Measurements from ENCODE around the gene ETNK1.

ETNK1 gene

DNA sequence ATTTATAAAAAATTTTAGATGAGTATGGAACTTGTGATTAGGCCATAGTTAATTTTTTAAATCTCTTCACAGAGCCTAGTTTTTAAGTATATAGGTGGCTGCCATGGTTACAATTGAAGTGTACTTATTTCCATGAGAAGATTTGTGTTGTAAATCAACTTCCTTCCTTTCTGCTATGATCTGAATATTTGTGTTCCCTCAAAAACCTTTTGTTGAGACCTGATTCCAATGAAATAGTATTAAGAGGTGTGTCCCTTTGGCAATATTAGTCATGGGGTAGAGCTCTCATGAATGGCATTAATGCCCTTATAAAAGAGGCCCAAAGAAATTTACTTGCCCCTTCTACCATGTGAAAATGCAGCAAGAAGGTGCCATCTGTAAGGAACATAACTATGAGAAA is 28.8 kb downstream of the ETNK1 start:
- no peak for DNase-seq (ENCODE audit: low spot score)
- Mint-ChIP-seq H3K4me1 (ENCODE audit: low read depth) (peaks cover 35% of the 10 kb centered on the region), H3K27me3 (ENCODE audit: low read depth) (no peaks in the 10 kb centered on the region), H3K9me3 (no peaks in the 10 kb centered on the region), H3K36me3 (ENCODE audit: low read depth) (peaks cover 43% of the 10 kb centered on the region), H3K4me3 (no peak overlapping the region), H3K27ac (no peak overlapping the region)

DNA sequence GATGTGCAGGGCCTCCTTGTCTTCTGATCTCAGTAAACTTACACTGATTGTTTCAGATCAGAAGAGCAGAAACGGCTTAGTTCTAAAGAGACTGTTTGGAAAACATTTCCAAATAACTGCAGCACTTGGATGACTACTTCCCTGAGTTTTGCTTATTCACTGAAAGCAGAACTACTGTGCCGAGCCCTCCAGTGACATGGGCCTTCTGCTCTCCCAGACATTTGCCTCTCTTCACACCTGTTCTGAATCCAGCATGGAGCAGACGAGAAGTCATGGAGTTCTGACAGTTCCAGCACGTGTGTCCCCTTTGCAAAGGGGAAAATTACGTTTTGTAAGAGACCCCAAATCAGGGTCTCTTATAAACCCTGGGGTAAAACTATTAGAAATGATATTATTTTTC is 31.4 kb downstream of the ETNK1 start:
- no peaks in the 10 kb centered on the region for H3K27me3 Mint-ChIP-seq (ENCODE audit: low read depth)

DNA sequence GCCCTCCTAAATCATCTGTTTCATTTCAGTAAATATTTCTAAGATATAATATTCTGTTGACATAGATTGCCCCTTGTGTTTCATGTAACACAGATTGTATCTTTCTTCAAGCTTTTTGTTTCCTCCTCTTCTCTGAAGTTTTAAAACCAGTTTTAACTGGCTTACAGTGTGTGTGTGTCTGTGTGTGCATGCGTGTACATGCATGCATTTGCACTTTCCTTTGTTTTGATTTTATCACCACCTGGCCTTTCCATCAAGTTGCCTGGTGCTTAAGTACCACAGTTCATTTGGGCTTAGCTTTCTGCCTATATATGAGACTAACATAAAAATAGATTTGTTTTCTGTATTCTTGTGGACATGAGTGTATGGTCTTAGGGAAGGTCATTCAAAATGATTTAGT is 31.9 kb downstream of the ETNK1 start:
- no peak for DNase-seq (ENCODE audit: low spot score)
- no peaks in the 10 kb centered on the region for H3K27me3 Mint-ChIP-seq (ENCODE audit: low read depth)
- H3K36me3 Mint-ChIP-seq (ENCODE audit: low read depth), result peaks cover 36% of the 10 kb centered on the region
- H3K27ac Mint-ChIP-seq, result no peak overlapping the region
- H3K9me3 Mint-ChIP-seq, result no peaks in the 10 kb centered on the region
- H3K4me3 Mint-ChIP-seq, result no peak overlapping the region
- H3K4me1 Mint-ChIP-seq (ENCODE audit: low read depth), result peaks cover 20% of the 10 kb centered on the region

More for the DNA sequence above, 31.4 kb downstream of the ETNK1 start:
- DNase-seq (ENCODE audit: low spot score), result no peak
- H3K4me3 Mint-ChIP-seq, result no peak overlapping the region
- H3K36me3 Mint-ChIP-seq (ENCODE audit: low read depth), result peaks cover 36% of the 10 kb centered on the region
- H3K27ac Mint-ChIP-seq, result no peak overlapping the region
- H3K9me3 Mint-ChIP-seq, result no peaks in the 10 kb centered on the region
- H3K4me1 Mint-ChIP-seq (ENCODE audit: low read depth), result peaks cover 20% of the 10 kb centered on the region

DNA sequence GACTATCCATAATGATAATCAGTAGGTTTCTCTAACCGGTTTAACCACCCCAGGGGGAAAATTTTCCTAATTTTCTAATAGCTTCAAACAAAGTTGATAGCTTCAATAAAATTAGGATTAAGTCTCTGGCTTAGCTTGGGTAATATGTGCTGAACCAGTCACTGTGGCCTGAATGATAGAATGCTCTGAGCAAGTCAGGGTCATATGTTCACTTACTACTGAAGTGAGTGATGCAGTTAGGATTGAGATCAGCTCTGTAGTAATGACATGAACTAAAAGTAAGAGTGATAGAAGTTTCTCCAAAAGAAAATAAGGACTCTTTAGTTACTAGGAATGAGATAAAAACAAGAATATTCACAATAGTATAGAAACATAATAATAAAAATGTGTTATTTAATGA is 32.6 kb downstream of the ETNK1 start:
- Mint-ChIP-seq H3K4me3 (no peak overlapping the region), H3K27me3 (ENCODE audit: low read depth) (no peaks in the 10 kb centered on the region), H3K27ac (no peak overlapping the region), H3K4me1 (ENCODE audit: low read depth) (peaks cover 20% of the 10 kb centered on the region), H3K36me3 (ENCODE audit: low read depth) (peaks cover 32% of the 10 kb centered on the region), H3K9me3 (no peaks in the 10 kb centered on the region)
- DNase-seq (ENCODE audit: low spot score), result no peak

DNA sequence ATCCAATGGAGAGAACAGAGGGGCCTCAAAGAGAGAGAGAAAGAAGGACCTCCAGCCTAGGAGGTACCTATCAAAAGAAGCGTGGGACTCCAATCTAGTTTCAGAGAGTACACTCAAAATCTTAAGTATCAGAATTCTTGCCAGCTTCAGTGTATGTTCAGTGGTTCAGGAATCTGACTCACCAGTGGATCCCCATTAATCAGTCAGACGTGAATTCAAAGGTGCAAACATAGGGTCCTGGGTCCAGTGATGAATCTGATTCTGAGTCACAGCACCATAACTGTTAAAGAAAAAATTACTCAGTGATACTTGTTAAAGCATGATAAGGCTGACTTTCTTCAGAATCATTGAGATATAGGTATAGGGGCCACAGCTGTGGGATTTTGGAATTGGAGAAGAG is 33.2 kb downstream of the ETNK1 start:
- H3K27me3 Mint-ChIP-seq (ENCODE audit: low read depth), result no peaks in the 10 kb centered on the region
- peaks cover 14% of the 10 kb centered on the region for H3K4me1 Mint-ChIP-seq (ENCODE audit: low read depth)
- peaks cover 27% of the 10 kb centered on the region for H3K36me3 Mint-ChIP-seq (ENCODE audit: low read depth)
- peak; percentile 42 for DNase-seq (ENCODE audit: low spot score)
- peak overlapping the region; percentile 12 for H3K27ac Mint-ChIP-seq
- no peak overlapping the region for H3K4me3 Mint-ChIP-seq
- H3K9me3 Mint-ChIP-seq, result no peaks in the 10 kb centered on the region

DNA sequence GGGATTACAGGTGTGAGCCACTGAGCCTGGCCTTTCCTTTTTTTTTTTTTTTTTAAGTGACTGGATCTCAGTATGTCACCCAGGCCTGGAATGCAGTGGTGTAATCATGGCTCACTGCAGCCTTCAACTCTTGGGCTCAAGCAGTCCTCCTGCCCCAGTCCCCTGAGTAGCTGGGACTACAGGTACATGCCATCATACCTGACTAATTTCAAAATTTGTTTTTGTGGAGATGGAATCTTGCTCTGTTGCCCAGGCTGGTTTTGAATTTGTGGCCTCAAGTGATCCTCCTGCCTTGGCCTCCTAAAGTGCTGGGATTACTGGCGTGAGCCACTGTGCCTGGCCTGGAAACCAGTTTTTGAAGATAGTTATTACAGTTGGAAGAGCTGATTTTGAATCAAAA is 37.4 kb downstream of the ETNK1 start:
- H3K4me1 Mint-ChIP-seq (ENCODE audit: low read depth), result peaks cover 25% of the 10 kb centered on the region

DNA sequence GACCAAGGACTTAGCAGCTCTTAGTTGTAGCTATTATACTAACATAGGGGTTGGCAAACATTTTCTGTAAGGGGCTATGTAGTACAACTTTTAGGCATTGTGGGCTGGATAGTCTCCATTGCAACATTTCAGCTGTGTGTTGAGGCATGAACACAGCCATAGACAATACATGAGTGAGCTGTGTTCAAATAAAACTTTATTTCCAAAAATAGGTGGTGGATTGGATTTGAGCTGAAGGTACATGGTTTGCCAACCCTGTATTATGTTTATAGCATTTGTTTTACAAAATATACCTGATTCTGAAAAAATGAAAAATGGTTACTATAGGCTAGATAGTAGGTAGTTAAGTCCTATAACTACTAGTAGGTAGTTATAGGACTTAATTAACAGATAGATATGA is 40.5 kb downstream of the ETNK1 start:
- no peak overlapping the region for H3K4me3 Mint-ChIP-seq
- peaks cover 35% of the 10 kb centered on the region for H3K36me3 Mint-ChIP-seq (ENCODE audit: low read depth)
- H3K27ac Mint-ChIP-seq, result peak overlapping the region; percentile 69
- H3K9me3 Mint-ChIP-seq, result no peaks in the 10 kb centered on the region
- no peak for DNase-seq (ENCODE audit: low spot score)
- no peaks in the 10 kb centered on the region for H3K27me3 Mint-ChIP-seq (ENCODE audit: low read depth)
- H3K4me1 Mint-ChIP-seq (ENCODE audit: low read depth), result peaks cover 21% of the 10 kb centered on the region

More for the DNA sequence above, 37.4 kb downstream of the ETNK1 start:
- peaks cover 42% of the 10 kb centered on the region for H3K36me3 Mint-ChIP-seq (ENCODE audit: low read depth)
- no peaks in the 10 kb centered on the region for H3K9me3 Mint-ChIP-seq
- H3K4me3 Mint-ChIP-seq, result no peak overlapping the region
- DNase-seq (ENCODE audit: low spot score), result no peak
- H3K27me3 Mint-ChIP-seq (ENCODE audit: low read depth), result no peaks in the 10 kb centered on the region
- H3K27ac Mint-ChIP-seq, result no peak overlapping the region

DNA sequence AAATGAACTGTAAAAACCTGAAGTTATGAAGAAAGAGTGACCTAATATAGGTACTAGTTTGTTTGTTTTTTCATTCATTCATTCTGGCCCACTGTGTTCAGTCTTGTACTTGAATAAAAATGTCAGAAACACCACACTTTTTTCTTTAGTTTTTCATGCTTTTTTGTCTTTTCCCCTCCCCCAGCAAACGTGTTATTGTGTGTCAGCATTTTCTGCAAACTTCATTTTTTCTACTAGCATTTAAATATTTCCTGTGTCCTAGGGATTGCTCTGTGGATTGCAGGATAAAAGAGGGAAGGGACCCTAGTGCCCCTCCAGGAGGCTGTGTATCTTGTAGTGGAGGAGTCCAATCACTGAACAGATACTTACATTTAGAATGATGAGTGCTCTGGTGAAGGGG is 42.2 kb downstream of the ETNK1 start:
- Mint-ChIP-seq H3K4me1 (ENCODE audit: low read depth) (peaks cover 21% of the 10 kb centered on the region), H3K27ac (peak overlapping the region; percentile 8), H3K36me3 (ENCODE audit: low read depth) (peaks cover 29% of the 10 kb centered on the region), H3K4me3 (no peak overlapping the region), H3K9me3 (no peaks in the 10 kb centered on the region), H3K27me3 (ENCODE audit: low read depth) (no peaks in the 10 kb centered on the region)
- DNase-seq (ENCODE audit: low spot score), result no peak

DNA sequence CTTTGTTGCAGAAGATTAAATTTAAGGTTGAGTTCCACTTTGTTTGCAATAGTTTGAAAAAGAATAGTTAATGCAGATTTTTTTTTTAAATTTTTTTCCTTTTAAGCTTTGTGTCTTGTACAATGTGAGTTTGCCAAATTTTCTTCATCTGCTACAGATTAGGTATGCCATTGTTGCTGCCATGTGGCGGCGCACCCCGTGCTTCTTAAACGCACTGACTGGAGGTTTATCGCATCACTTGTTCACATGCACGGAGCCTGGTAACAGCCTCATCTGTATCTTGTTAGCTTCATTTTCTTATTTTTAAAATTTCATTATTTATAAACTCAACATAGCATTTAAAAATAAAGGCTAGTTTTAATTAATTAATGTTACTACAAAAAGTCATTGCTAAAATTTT is 43.5 kb downstream of the ETNK1 start:
- Mint-ChIP-seq H3K36me3 (ENCODE audit: low read depth) (peaks cover 29% of the 10 kb centered on the region), H3K9me3 (no peaks in the 10 kb centered on the region), H3K4me1 (ENCODE audit: low read depth) (peaks cover 21% of the 10 kb centered on the region), H3K27ac (no peak overlapping the region), H3K4me3 (no peak overlapping the region), H3K27me3 (ENCODE audit: low read depth) (no peaks in the 10 kb centered on the region)
- DNase-seq (ENCODE audit: low spot score), result no peak

DNA sequence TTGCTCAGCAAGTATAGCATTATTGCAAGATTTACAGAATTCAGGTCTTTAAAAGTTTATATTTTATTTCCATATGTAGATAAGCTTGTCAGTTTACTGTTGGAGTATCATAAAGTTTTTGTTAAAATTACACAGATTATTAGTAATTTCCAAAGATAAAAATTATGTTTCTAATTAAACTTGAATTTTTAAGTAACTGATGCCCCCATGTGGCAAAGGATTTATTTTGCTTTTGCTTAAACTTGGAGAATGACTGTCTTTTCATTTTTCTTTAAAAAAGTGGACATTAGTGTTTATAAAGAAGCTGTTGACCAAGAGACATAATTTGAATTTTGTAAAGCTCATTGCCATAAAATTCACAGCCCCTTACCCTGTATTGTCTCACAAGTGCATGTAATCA is 45.8 kb downstream of the ETNK1 start:
- peaks cover 38% of the 10 kb centered on the region for H3K36me3 Mint-ChIP-seq (ENCODE audit: low read depth)
- H3K4me1 Mint-ChIP-seq (ENCODE audit: low read depth), result peaks cover 15% of the 10 kb centered on the region
- no peaks in the 10 kb centered on the region for H3K27me3 Mint-ChIP-seq (ENCODE audit: low read depth)
- H3K9me3 Mint-ChIP-seq, result no peaks in the 10 kb centered on the region
- no peak for DNase-seq (ENCODE audit: low spot score)
- H3K4me3 Mint-ChIP-seq, result no peak overlapping the region
- H3K27ac Mint-ChIP-seq, result no peak overlapping the region

DNA sequence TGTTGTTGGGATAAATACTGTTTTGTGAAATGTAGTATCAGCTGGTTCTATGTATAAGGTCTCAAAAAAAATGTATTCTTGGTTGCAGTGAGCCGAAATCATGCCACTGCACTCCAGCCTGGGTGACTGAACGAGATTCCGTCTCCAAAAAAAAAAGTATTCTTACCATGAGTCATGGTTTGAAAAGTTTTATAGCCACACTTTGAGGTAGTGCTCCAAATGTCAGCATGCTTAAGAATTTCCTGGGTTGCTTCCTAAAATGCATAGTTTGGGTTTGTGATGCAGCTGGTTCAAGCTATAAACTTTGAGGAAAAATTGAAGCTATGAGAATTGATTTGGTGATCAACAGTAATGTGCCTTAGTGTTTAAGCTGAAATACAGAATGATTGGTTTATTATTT is 48.0 kb downstream of the ETNK1 start:
- no peak for DNase-seq (ENCODE audit: low spot score)
- Mint-ChIP-seq H3K4me1 (ENCODE audit: low read depth) (peaks cover 4% of the 10 kb centered on the region), H3K27me3 (ENCODE audit: low read depth) (no peaks in the 10 kb centered on the region), H3K4me3 (no peak overlapping the region), H3K9me3 (no peaks in the 10 kb centered on the region), H3K27ac (no peak overlapping the region), H3K36me3 (ENCODE audit: low read depth) (peaks cover 48% of the 10 kb centered on the region)

DNA sequence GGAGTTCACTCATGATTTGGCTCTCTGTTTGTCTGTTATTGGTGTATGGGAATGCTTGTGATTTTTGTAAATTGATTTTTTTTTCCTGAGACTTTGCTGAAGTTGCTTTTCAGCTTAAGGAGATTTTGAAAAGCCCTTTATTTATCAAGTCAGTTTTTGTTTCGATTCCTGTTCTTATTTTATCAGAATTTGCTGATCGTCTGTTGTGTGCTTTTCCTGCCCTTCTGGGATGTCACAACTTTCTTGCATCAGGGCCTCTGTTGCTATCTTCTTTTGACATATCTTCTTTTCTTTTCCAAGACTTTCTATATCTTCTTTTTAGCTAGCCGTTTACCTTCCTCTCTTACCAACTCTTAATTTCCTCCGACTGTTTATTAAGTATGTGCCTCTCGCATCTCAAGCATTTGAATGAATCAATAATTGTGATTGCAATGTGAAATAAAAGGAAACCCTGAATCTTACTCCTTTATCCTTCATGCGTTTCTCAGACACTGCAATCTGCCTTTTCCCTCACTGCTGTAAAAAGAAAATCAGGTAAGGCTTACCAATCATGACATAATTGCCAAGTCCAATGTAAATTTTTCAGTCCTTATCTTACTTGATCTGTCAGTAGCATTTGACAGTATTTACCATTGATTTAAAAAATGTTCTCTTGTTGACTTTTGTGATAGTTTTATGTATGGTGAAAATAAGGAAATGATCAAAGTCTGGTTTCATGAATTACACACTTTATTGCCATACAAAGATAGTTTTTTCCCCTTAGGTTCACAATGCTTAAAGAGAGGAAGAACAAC is 53.0 kb downstream of the ETNK1 start:
- peaks cover 58% of the 10 kb centered on the region for H3K36me3 Mint-ChIP-seq (ENCODE audit: low read depth)
- peak overlapping the region; percentile 22 for H3K27ac Mint-ChIP-seq
- peaks cover 3% of the 10 kb centered on the region for H3K4me1 Mint-ChIP-seq (ENCODE audit: low read depth)
- no peaks in the 10 kb centered on the region for H3K9me3 Mint-ChIP-seq
- H3K4me3 Mint-ChIP-seq, result no peak overlapping the region
- DNase-seq (ENCODE audit: low spot score), result no peak
- H3K27me3 Mint-ChIP-seq (ENCODE audit: low read depth), result no peaks in the 10 kb centered on the region

DNA sequence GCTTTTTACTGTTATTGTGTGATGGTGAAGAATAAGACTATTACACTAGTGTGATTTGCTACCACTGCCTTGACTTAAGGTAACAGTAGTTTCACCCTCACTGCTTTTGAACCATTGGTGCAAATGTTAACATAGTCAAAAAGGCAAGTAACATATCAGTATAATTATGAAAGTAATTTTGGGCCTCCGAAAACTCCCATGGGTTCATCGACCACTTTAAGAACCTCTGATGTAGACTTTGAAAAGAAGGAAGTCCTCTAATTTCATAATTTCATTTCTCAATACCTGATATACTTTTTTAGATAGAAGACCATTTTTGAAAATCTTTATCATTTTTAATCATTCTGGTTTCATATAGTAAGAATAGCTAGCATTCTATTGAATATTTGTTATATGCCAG is 57.7 kb downstream of the ETNK1 start:
- Mint-ChIP-seq H3K27ac (no peak overlapping the region), H3K4me3 (no peak overlapping the region), H3K36me3 (ENCODE audit: low read depth) (peaks cover 40% of the 10 kb centered on the region), H3K27me3 (ENCODE audit: low read depth) (no peaks in the 10 kb centered on the region), H3K9me3 (peaks cover 6% of the 10 kb centered on the region), H3K4me1 (ENCODE audit: low read depth) (peaks cover 16% of the 10 kb centered on the region)
- no peak for DNase-seq (ENCODE audit: low spot score)

DNA sequence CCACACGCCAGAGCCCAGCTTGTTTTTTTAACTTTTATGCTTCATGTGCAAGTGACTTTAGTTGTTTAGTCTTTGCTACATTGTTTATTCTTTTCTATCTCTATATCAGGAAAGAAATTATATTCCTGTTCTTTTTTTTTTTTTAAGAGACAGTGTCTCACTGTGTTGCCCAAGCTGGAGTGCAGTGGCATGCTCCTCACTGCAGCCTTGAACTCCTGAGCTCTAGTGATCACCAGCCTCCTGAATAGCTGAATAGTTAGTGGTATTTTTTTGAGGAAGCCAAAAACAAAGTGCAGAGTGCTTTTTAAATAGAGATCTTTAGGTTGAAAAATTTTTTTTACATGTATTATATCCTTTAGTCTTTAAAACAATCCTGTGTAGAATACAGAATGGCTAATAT is 58.2 kb downstream of the ETNK1 start:
- H3K36me3 Mint-ChIP-seq (ENCODE audit: low read depth), result peaks cover 37% of the 10 kb centered on the region
- peaks cover 7% of the 10 kb centered on the region for H3K9me3 Mint-ChIP-seq
- no peak overlapping the region for H3K27ac Mint-ChIP-seq
- H3K27me3 Mint-ChIP-seq (ENCODE audit: low read depth), result no peaks in the 10 kb centered on the region
- H3K4me3 Mint-ChIP-seq, result no peak overlapping the region
- peaks cover 19% of the 10 kb centered on the region for H3K4me1 Mint-ChIP-seq (ENCODE audit: low read depth)
- DNase-seq (ENCODE audit: low spot score), result no peak
